ENCODE measurements around the gene ZNF784.
A peak's percentile ranks its signal among the peaks of the same experiment; 100 is the strongest.

ZNF784 gene

DNA sequence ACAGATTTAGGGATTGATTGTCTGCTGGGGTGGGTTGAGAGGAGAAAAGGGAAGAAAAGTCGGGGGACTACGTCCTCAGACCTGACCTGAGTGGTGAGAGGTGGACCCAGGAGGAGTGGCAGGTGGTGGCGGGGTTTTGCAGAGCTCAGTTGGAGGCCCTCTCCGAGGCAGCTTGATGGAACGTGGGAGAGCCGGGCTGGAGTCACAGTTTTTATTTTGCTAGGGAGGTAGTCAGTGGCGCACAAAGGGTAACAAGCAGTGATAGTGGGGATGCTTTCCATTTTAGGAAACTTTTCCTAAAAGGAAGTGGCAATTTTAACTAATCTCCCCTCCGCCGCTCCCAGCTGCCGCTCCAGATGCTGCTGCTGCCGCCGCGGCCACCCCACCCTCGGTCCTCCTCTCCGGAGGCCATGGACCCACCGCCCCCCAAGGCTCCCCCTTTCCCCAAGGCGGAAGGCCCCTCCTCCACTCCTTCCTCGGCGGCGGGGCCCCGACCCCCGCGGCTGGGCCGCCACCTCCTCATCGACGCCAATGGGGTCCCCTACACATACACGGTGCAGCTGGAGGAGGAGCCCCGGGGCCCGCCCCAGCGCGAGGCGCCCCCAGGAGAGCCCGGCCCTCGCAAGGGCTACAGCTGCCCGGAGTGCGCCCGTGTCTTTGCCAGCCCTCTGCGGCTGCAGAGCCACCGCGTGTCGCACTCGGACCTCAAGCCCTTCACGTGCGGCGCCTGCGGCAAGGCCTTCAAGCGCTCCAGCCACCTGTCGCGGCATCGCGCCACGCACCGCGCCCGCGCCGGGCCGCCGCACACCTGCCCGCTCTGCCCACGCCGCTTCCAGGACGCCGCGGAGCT lies 18.0 kb upstream of the ZNF784 start:
- peak in 1 of 2 donors; percentile 29 for DNase-seq

- DNase-seq: peak in 1 of 2 donors; percentile 53
These were observed 17.2 kb upstream of the ZNF784 start for GRCh38 chr19:55641426-55642152.

DNA sequence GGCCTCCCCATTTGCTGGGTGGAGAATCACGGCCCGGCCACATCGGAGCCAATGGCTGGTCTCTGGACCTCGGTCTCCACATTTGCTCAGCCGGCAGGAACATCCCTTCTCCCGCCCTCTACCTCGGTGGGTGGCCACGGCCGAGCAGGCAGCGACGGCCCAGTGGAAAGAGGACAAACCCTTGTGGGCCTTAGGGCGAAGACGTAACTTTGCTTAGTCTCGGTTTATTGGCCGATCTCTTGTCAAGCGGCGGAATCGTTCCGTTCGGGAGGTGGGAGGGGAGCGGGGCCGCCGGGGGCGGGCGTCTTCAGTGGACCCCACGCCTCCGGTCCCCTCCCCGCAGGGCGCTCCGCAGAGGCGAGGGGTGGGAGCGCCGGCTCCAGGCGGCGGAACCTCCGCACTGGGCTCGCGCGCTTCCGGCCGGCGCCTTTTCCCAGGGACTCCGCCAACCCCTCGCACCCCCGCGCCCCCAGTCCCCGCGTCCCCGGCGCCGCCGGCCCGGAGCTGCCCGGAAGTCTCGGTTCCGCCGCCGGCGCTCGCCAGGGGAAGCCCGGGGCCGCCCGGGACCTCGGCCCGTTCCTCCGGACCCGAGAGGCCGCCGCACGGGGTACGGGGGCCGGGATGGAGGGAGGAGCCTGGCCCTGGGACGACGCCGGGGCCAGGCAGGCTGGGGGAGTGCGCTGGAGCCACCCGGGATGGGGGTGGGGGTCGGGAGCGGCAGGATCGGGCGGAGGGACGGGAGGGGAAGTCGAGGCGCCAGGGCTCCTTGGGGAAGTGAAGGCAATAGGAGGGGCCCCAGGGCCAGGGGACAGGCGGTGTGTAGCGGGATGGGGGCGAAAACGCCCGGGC lies 16.4 kb upstream of the ZNF784 start, which contains the start of gene ZNF580:
Gene ZNF580 (plus strand): TSS at position 426 of the 849 bp plus-strand sequence. CDS start 1,507 bp downstream, outside the sequence.
- DNase-seq: peak; percentile 38 to 70

DNA sequence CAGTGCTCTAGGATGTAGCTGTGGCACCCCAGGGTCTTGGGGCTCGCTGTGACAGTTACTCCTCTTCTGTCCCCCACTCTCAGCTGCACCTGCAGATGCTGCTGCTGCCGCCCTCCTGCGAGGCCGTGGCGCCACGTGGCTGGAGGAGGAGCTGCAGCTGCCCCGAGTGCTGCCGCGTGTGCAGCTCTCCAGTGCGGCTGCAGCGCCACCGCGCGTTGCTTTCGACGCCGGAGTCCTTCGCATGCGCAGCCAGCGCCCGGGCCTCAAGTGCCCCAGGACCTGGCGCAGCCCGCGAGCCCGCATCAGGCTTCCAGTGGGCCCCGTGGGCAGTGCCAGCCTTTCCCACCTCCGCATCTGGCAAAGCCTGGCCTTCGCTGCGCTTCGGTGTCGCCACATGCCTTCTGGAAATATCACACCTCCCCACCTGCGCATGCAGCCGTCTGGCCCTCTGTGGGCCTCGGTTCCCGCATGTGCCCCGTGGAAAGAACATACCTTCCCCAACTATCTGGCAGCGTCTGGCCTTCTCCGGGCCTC lies 15.7 kb upstream of the ZNF784 start:
- peak; percentile 81 to 82 for DNase-seq

DNA sequence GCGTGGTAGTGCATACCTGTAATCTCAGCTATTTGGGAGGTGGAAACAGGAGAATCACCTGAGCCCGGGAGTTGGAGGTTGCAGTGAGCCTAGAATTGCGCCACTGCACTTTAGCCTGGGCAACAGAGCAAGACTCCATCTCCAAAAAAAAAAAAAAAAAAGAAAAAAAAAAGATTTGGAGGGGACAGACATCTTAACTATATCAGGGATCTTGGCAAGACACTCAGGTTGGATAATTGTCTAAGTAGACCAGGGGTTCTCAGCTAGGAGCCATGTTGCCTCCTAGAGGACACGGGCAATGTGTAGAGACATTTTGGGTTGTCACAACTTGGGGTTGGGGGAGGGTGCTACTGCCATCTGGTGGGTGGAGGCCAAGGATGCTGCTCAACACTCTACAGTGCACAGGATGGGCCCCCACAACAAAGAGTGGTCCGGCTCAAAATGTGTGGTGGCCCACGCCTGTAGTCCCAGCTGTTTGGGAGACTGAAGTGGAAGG lies 14.5 kb upstream of the ZNF784 start:
- DNase-seq: peak; percentile 65 to 77

DNA sequence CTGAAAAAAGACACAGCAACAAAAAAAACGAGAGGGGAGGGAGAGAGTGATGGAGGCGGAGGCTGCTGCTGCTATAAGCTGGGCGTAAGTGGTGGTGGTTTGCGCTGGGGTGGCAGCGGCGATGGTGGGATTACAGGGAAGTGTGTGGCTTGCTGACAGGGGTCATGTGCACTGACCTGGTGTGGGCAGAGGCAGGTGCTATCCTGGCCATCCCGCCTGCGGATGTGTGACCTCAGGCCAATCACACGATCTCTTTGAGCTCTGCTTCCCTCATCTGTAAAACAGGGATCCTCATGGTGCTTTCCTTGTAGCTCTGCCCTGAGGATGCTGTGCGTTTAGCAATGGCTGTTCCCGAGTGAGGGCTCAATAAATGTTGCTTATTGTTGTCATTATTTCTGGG lies 13.2 kb upstream of the ZNF784 start:
- DNase-seq: no peak

GRCh38 chr19:55636723-55637122 lies 12.4 kb upstream of the ZNF784 start:
- DNase-seq: no peak

DNA sequence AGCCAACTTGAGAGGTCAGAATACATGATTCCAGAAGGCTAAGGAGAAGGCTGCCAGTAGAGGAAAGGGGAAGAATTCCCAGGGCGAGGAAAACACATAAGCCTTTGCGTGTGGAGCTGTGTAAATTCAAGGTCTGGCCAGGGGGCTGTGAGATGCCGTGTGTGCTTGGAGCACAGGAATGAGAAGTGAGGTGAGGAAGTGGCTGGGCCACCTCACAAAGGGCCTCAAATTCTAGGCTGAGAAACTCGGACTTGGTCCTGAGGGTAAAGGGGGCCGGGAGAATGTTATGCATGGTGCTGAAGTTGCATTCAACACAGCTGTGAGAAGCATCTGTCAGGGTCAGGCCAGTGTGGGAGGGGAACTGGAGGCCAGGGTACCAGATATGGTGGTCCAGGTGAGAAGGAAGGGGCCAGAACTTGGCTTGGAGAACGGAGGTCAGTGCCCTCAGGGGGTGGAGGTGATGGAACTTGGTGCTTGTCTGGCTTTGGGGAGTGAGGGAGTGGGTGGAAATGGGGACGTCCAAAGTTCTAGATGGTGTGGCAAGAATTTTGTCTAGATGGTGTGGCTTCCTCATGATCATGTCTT lies 11.6 kb upstream of the ZNF784 start:
- no peak for DNase-seq

- DNase-seq: no peak
These were observed 11.0 kb upstream of the ZNF784 start for GRCh38 chr19:55635334-55635717.

- no peak for DNase-seq
These were observed 9.5 kb upstream of the ZNF784 start for GRCh38 chr19:55633861-55634260.

DNA sequence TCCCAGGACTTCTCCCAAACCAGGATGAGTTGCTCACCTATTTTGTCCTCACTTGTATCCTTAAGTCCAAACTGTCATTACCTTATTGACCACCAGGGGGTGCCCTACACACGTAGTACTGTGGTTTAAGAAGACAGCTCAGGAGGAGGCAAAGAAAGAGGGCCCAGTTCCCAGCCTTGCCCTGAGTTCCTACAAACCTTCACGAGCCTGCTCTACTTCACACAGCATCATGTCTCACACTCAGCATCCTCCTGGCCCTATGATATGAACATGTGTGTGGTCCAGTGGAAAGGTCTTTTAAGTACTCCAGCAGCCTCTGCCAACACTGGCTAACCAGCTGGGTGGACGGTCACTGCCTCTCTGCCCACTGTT lies 8.1 kb upstream of the ZNF784 start:
- DNase-seq: peak; percentile 90 to 93

DNA sequence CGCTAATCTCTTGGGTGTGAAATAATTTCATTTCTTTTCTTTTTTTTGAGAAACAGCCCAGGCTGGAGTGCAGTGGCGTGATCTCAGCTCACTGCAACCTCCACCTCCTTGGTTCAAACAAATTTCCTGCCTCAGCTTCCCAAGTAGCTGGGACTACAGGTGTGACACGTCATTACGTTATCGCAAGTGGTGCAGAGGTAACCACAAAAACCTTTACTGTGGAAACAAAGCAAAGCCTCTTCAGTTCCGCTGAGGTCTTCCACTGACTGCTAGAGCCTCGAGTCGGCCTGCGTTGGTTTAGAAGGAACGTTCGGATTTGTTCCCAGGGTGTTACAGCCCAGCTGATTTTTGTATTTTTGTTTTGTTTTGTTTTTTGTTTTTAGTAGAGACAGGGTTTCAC lies 2.0 kb upstream of the ZNF784 start:
- DNase-seq: peak; percentile 55 to 83

DNA sequence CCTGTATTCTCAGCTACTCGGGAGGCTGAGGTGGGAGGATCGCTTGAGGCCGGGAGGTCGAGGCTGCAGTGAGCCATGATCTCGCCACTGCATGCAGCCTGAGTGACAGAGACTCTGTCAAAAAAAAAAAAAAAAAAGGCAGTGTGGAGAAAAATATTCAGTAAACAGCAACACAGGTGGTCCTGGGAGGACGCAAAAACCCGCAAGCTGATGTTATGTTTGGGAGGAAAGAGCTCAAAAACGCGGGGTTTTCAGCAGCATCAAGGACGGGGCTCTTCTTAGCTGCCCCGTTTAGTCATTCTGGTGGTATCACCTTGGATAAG lies 599 bp upstream of the ZNF784 start:
- no peak for DNase-seq

DNA sequence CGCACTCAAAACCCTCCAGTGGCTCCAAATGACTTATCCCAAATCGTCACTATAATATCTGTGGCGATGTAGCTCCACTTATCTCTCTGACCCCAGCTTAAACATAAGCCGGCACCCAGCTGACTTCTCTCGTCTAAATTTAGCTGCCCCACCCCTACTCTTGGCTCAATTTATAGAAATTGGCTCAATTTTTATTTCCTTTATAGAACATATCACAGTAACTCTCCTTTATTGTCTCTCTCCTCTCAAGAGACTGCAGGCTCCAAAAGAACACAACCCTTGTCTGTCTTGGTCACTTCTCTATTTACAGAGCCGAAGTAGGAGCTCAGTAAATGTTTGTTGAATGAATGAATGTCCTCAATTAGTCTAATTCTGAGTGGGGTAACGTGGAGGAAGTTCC lies 805 bp downstream of the ZNF784 start:
- DNase-seq: no peak

DNA sequence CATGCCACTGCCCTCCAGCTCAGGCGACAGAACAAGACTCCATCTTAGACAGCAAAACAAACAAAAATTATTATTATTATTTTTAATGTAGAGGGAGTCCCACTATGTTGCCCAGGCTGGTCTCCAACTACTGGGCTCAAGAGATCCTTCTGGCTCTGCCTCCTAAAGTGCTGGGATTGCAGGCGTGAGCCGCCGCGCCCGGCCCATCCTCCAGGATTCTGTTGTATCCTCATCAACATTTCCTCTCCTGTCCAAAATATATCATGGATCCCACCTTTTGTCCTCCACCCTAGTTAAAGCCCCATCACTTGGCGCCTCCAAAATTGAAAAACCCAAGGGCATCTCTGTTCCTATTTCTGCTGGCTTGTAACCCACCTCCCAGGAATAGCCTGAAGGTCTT lies 1.2 kb downstream of the ZNF784 start:
- no peak for DNase-seq

- DNase-seq: no peak
These were observed 2.0 kb downstream of the ZNF784 start for GRCh38 chr19:55622242-55622969.

DNA sequence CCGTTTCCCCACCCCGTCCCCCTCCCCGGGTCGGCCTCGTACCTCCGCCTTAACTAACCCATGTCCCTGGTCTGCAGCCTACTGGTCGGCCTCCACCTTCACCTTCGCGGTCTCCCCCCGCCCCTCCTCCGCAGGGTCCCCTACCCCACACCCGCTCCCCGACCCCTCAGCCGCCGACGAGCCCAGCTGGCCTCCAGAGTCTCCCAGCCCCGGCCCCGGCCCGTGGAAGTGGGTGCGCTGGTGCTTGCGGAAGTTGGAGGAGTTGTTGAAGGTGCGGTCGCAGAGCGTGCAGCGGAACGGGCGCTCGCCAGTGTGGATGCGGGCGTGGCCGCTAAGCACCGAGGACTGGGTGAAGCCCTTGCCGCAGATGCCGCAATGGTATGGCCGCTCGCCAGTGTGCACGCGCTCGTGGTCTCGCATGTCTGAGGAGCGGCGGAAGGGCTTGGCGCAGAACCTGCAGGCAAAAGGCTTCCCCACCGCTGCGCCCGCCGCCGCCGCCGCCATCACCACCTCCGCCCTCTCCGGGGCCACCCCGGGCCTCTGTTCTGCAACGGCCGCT lies 2.6 kb downstream of the ZNF784 start:
- DNase-seq: no peak

- DNase-seq: no peak
These were observed 3.1 kb downstream of the ZNF784 start for GRCh38 chr19:55621205-55621672.

GRCh38 chr19:55620410-55621204 lies 3.8 kb downstream of the ZNF784 start:
- DNase-seq: peak in 1 of 2 donors; percentile 42

DNA sequence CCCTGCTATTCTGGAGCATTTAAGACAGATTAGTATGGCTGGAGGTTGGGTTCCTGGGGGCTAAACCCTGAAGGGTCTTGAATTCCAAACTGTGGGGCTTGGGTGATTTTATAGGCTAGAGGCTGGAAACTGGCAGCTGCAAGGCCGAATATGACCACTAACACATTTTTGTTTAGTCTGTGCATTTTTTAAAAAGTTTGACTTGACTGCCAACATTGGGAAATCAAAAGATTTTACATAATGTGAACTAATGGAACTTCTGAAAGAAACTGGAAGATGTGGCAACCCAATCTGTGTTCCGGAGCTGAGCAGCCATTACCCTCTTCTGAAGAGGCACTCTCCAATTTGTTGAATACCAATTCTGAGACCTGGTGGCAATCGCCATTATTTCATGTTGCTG lies 5.1 kb downstream of the ZNF784 start:
- no peak for DNase-seq

Data from CD4-positive, alpha-beta T cell treated with Interferon alpha-2 for 1 hour (primary cell).